Endothelial cell of umbilical vein (primary cell): ENCODE data around the gene TRPM3.

ENCODE experiments used
- EZH2 ChIP-seq: IDR thresholded peaks from 2 replicates; pipeline ENCODE4 v1.6.1; 2012; ENCODE audit warnings: borderline replicate concordance, low read depth, mild to moderate bottlenecking, moderate library complexity, low read length, inconsistent platforms; ENCODE audit not compliant: severe bottlenecking
- FOS ChIP-seq: IDR thresholded peaks from 2 replicates; pipeline ENCODE4 v1.6.1; 2011; ENCODE audit warnings: mild to moderate bottlenecking, low read length, moderate library complexity, borderline replicate concordance; ENCODE audit not compliant: insufficient read depth
- GATA2 ChIP-seq: IDR thresholded peaks from 2 replicates; pipeline ENCODE4 v1.7.0; 2011; ENCODE audit warnings: low read depth, mild to moderate bottlenecking, moderate library complexity, mixed read lengths, low read length; ENCODE audit not compliant: insufficient read length, insufficient read depth
- JUN ChIP-seq: IDR thresholded peaks from 2 replicates; pipeline ENCODE4 v1.6.1; 2011; ENCODE audit warnings: borderline replicate concordance, low read depth; ENCODE audit not compliant: insufficient read length, insufficient read depth
- MYC ChIP-seq: IDR thresholded peaks from one replicate; pipeline ENCODE4 v1.6.1; 2011; ENCODE audit warnings: mild to moderate bottlenecking, low read depth, low read length
- POLR2A ChIP-seq: IDR thresholded peaks from 2 replicates; pipeline ENCODE4 v1.6.1; 2012; ENCODE audit warnings: low read depth, mild to moderate bottlenecking, control low read depth, low read length
- POLR2AphosphoS5 ChIP-seq: IDR thresholded peaks from 2 replicates; pipeline ENCODE4 v1.6.1; 2012; ENCODE audit warnings: low read depth, mild to moderate bottlenecking, control low read depth, low read length, moderate library complexity; ENCODE audit not compliant: insufficient read depth
- TF ChIP-seq, protein P1 (sequence below), 2 donors: IDR thresholded peaks; 1 replicate in 1 of 2; 2 replicates in 1 of 2; pipeline ENCODE4 v1.5.1; 2011; ENCODE audit warnings: low read length in 2 of 2, mild to moderate bottlenecking in 2 of 2, moderate library complexity in 2 of 2, control low read depth in 1 of 2, inconsistent platforms in 1 of 2, low read depth in 1 of 2; ENCODE audit not compliant: insufficient read depth in 1 of 2; ENCODE audit errors: extremely low read depth in 1 of 2

- TF ChIP-seq, protein P1, sequence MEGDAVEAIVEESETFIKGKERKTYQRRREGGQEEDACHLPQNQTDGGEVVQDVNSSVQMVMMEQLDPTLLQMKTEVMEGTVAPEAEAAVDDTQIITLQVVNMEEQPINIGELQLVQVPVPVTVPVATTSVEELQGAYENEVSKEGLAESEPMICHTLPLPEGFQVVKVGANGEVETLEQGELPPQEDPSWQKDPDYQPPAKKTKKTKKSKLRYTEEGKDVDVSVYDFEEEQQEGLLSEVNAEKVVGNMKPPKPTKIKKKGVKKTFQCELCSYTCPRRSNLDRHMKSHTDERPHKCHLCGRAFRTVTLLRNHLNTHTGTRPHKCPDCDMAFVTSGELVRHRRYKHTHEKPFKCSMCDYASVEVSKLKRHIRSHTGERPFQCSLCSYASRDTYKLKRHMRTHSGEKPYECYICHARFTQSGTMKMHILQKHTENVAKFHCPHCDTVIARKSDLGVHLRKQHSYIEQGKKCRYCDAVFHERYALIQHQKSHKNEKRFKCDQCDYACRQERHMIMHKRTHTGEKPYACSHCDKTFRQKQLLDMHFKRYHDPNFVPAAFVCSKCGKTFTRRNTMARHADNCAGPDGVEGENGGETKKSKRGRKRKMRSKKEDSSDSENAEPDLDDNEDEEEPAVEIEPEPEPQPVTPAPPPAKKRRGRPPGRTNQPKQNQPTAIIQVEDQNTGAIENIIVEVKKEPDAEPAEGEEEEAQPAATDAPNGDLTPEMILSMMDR (IDR thresholded peaks at IDR 0.05; ENCODE audit: extremely low read depth in 1 of 2, insufficient read depth in 1 of 2, low read depth in 1 of 2, low read length in 2 of 2) = no peak
- TF ChIP-seq MYC (no peak), POLR2AphosphoS5 (no peak), POLR2A (no peak), EZH2 (no peak), FOS (no peak), GATA2 (no peak), JUN (no peak)
These were observed 78.9 kb downstream of the TRPM3 start for GRCh38 chr9:71042448-71042990.
